BLaER1 treated with 17β-estradiol and CSF1 and Interleukin-3, amounts not matched to agents 10 nM and 100 nM (cell line): ENCODE results near the gene ARHGAP45.

Experiments used
- H3K27ac ChIP-seq, 11 experiments: shearing (Covaris generic); formaldehyde crosslinking; 2 replicates each; pipeline ENCODE4 v1.8.1; 2022
- H3K27me3 ChIP-seq, 11 experiments: shearing (Covaris generic); formaldehyde crosslinking; 2 replicates each; pipeline ENCODE4 v1.8.1; 2022
- H3K36me3 ChIP-seq, 11 experiments: shearing (Covaris generic); formaldehyde crosslinking; 2 replicates each; pipeline ENCODE4 v1.8.1; 2022
- H3K4me1 ChIP-seq, 10 experiments: shearing (Covaris generic); formaldehyde crosslinking; 2 replicates each; pipeline ENCODE4 v1.8.1; 2022
- H3K4me2 ChIP-seq, 11 experiments: shearing (Covaris generic); formaldehyde crosslinking; 2 replicates each; pipeline ENCODE4 v1.8.1; 2022
- H3K4me3 ChIP-seq, 10 experiments: shearing (Covaris generic); formaldehyde crosslinking; 2 replicates each; pipeline ENCODE4 v1.8.1; 2022
- H3K9ac ChIP-seq, 11 experiments: shearing (Covaris generic); formaldehyde crosslinking; 2 replicates each; pipeline ENCODE4 v1.8.1; 2022
- H3K9me3 ChIP-seq, 11 experiments: shearing (Covaris generic); formaldehyde crosslinking; replicated peaks in 1 of 11; 2 replicates each; pipeline ENCODE4 v1.8.1; 2022
- H4K20me1 ChIP-seq, 11 experiments: shearing (Covaris generic); formaldehyde crosslinking; 2 replicates each; pipeline ENCODE4 v1.8.1; 2022
- Cebpa-rat ChIP-seq, 11 experiments: shearing (Covaris generic); IDR thresholded peaks; 2 replicates each; pipeline ENCODE4 v1.8.1; 2022

Gene ARHGAP45

GRCh38 chr19:1107661-1108261, 40.8 kb downstream of the ARHGAP45 start:
- Histone ChIP-seq H4K20me1 (peaks cover 53 to 89% (median 67%) of the 10 kb centered on the region in 11 experiments), H3K36me3 (peaks cover 40 to 71% (median 53%) of the 10 kb centered on the region in 11 experiments), H3K9me3 (no peaks in the 10 kb centered on the region), H3K27me3 (no peaks in the 10 kb centered on the region), H3K4me2 (peak overlapping the region; percentile 85 to 98 (median 91)), H3K4me3 (peak overlapping the region in 8 of 10 experiments; percentile 86 to 97 (median 93); a peak in 12 of 20 replicates), H3K27ac (peak overlapping the region in 10 of 11 experiments; percentile 30 to 99 (median 56); a peak in 18 of 22 replicates), H3K9ac (peak overlapping the region; percentile 54 to 100 (median 99); a peak in 21 of 22 replicates), H3K4me1 (peaks cover 35 to 51% (median 39%) of the 10 kb centered on the region in 10 experiments)
- no peak for TF ChIP-seq Cebpa-rat (IDR thresholded peaks at IDR 0.05)

- peak overlapping the region in 1 of 11 experiments; percentile 8; a peak in 1 of 22 replicates for H3K27ac ChIP-seq
- H3K9me3 ChIP-seq, result no peaks in the 10 kb centered on the region
- H3K4me2 ChIP-seq, result peak overlapping the region in 3 of 11 experiments; percentile 28 to 89 (median 40); a peak in 7 of 22 replicates
- no peak overlapping the region for H3K4me3 ChIP-seq
- peaks cover 44 to 73% (median 58%) of the 10 kb centered on the region in 11 experiments for H3K36me3 ChIP-seq
- peaks cover 59 to 96% (median 73%) of the 10 kb centered on the region in 11 experiments for H4K20me1 ChIP-seq
- peaks cover 29 to 51% (median 39%) of the 10 kb centered on the region in 10 experiments for H3K4me1 ChIP-seq
- no peaks in the 10 kb centered on the region for H3K27me3 ChIP-seq
- TF ChIP-seq Cebpa-rat (IDR thresholded peaks at IDR 0.05), result no peak
- 0 out of 22 replicates have a peak overlapping the region, but pooled peaks of 1 of the 11 experiments have one; percentile 9 for H3K9ac ChIP-seq
Measured at GRCh38 chr19:1108291-1109031, 41.5 kb downstream of the ARHGAP45 start.

GRCh38 chr19:1109032-1109551, 42.1 kb downstream of the ARHGAP45 start:
- Histone ChIP-seq H3K4me1 (peaks cover 34 to 56% (median 44%) of the 10 kb centered on the region in 10 experiments), H3K27me3 (no peaks in the 10 kb centered on the region), H3K9me3 (no peaks in the 10 kb centered on the region), H3K4me2 (peak overlapping the region in 3 of 11 experiments; percentile 18 to 40 (median 28); a peak in 5 of 22 replicates), H3K36me3 (peaks cover 49 to 79% (median 64%) of the 10 kb centered on the region in 11 experiments), H3K27ac (peak overlapping the region in 1 of 11 experiments; percentile 8; a peak in 1 of 22 replicates), H3K9ac (0 out of 22 replicates have a peak overlapping the region, but pooled peaks of 1 of the 11 experiments have one; percentile 9), H3K4me3 (no peak overlapping the region), H4K20me1 (peaks cover 64 to 100% (median 79%) of the 10 kb centered on the region in 11 experiments)
- no peak for TF ChIP-seq Cebpa-rat (IDR thresholded peaks at IDR 0.05)

- peaks cover 51 to 83% (median 70%) of the 10 kb centered on the region in 11 experiments for H3K36me3 ChIP-seq
- peaks cover 34 to 57% (median 46%) of the 10 kb centered on the region in 10 experiments for H3K4me1 ChIP-seq
- no peak overlapping the region for H3K4me2 ChIP-seq
- no peak for TF ChIP-seq Cebpa-rat (IDR thresholded peaks at IDR 0.05)
- H3K9ac ChIP-seq, result no peak overlapping the region
- no peaks in the 10 kb centered on the region for H3K9me3 ChIP-seq
- H3K4me3 ChIP-seq, result no peak overlapping the region
- H3K27ac ChIP-seq, result no peak overlapping the region
- H4K20me1 ChIP-seq, result peaks cover 60 to 100% (median 79%) of the 10 kb centered on the region in 11 experiments
- no peaks in the 10 kb centered on the region for H3K27me3 ChIP-seq
Measured at GRCh38 chr19:1109697-1110671, 43.0 kb downstream of the ARHGAP45 start.

GRCh38 chr19:1110809-1111640, 44.1 kb downstream of the ARHGAP45 start:
- Histone ChIP-seq H3K4me3 (no peak overlapping the region), H3K27me3 (no peaks in the 10 kb centered on the region), H3K4me2 (no peak overlapping the region), H3K9me3 (no peaks in the 10 kb centered on the region), H4K20me1 (peaks cover 50 to 100% (median 68%) of the 10 kb centered on the region in 11 experiments), H3K36me3 (peaks cover 45 to 91% (median 73%) of the 10 kb centered on the region in 11 experiments), H3K27ac (peak overlapping the region in 3 of 11 experiments; percentile 5 to 35 (median 21); a peak in 3 of 22 replicates), H3K9ac (peak overlapping the region in 4 of 11 experiments; percentile 1 to 27 (median 26); a peak in 2 of 22 replicates), H3K4me1 (peaks cover 31 to 52% (median 45%) of the 10 kb centered on the region in 10 experiments)
- TF ChIP-seq Cebpa-rat (IDR thresholded peaks at IDR 0.05), result no peak

GRCh38 chr19:1111641-1112267, 44.8 kb downstream of the ARHGAP45 start:
- Histone ChIP-seq H3K4me3 (no peak overlapping the region), H3K4me1 (peaks cover 24 to 46% (median 38%) of the 10 kb centered on the region in 10 experiments), H3K36me3 (peaks cover 45 to 91% (median 73%) of the 10 kb centered on the region in 11 experiments), H3K9ac (no peak overlapping the region), H3K4me2 (no peak overlapping the region), H3K27ac (no peak overlapping the region), H4K20me1 (peaks cover 43 to 100% (median 61%) of the 10 kb centered on the region in 11 experiments), H3K9me3 (no peaks in the 10 kb centered on the region), H3K27me3 (no peaks in the 10 kb centered on the region)
- TF ChIP-seq Cebpa-rat (IDR thresholded peaks at IDR 0.05), result no peak
